Measurements from ENCODE around the gene NR3C2. TPM values are rescaled to one million over a fixed set of nuclear protein-coding genes. Genes with fewer than 3 reads are reported as not detected.
"Not testable (repeated sequence)": the region's sequence is repeated elsewhere in the genome, so short reads cannot be mapped to it uniquely, and the experiment has no call there.

NR3C2 gene
- total RNA-seq, 1 experiment from 2014 or later: 0.91 TPM

DNA sequence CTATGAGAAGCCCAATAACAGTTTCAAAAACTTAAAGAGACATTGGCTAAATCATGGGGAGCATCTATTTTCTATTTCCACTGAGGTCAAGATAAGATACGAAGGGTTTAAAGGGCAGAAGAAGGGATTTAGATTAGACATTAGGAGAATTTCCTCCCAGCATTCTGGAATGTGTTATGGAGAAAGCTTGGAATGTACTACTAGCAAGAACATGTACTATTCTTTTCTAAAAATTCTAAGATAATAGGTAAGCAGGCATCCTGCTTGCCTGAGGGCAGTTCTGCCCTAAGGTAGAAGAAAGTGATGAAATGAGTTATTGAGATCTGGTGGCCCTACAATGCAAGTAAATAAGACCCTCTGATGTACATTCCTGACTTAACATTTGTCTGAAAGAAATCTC lies 279.2 kb downstream of the NR3C2 start:
- in situ Hi-C loops (cut with HindIII; ENCODE audit: low pct_unique_long_range_greater_than_20kb, low sequenced_read_pairs): no loop called here
- no peak for DNase-seq (ENCODE audit: low read depth)

DNA sequence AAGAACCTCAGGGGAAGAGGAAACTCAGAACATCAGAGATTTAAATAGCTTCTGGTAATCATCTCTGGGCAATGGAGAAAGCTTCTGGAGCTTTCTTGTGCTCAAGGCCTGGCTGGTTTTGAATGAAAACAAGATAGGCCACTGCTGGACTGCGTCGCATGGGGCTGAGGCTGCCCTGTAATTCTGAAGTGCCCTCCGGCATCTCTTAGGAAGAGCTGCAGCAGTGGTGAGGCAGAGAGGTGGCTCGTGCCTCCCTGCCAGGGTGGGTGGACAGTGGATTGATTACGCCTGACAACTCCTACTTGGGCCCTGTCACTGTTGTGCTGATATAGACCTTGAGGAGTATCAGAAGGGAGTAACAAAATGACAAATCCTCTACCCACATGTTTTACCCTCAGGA lies 279.7 kb downstream of the NR3C2 start:
- in situ Hi-C loops (cut with HindIII; ENCODE audit: low pct_unique_long_range_greater_than_20kb, low sequenced_read_pairs): no loop called here

DNA sequence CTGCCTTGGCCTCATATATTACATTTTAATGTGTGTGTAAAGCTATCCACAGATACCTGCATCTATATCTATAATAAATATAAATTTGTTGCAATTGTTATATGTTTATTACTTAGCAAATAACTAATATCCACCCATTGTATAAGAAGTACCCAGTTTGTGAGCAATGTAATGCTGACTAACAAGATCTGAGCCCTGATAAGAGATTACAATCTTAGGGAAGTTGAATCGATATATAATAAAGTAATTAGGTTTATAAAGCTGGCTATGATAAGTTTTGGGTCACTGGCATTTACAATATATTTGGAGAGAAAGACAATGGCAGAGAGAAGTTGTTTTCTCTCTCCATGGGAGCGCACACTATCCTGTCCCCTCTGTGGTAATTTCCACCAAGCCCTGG lies 280.6 kb downstream of the NR3C2 start:
- in situ Hi-C loops (cut with HindIII; ENCODE audit: low pct_unique_long_range_greater_than_20kb, low sequenced_read_pairs): no loop called here
- no peak for DNase-seq (ENCODE audit: low read depth)

More for the DNA sequence above, 279.7 kb downstream of the NR3C2 start:
- no peak for DNase-seq (ENCODE audit: low read depth)

DNA sequence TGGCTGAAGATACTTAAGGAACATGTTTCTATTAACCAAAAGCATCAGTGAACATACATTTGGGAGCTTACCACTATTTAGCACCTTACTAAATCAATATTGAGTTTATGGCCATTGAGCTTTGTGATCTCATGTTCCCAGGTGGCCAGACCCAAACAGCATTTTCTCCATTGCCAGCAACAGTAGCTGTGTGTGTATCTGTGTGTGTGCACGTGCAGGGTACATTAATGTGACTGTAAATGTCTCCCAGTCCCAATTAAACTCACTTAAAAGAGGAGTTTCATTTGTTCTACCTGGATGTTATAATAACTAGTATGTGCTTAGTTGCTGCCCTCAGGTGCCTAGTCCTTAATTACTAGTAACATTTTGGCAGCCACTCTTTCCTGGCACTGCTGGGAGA lies 282.4 kb downstream of the NR3C2 start:
- DNase-seq (ENCODE audit: low read depth): no peak

DNA sequence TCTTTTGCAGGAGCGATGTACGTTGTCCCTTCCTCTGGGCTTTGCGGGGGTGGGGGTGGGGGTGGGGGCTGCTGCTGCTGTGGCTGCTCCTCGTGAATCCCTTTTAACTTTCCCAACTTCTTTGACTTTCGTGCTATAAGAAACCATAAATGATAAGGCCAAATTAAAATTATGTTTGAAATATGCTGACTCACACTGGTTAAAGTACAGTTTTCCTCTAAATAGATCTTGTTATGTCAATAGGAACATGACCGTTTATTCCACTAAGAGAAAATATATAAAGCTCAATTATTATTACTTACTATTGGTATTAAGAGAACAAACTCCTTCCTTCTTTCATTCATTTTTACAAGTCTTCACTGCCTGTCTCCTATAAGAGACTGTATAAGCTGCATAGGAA lies 287.4 kb downstream of the NR3C2 start:
- in situ Hi-C loops (cut with HindIII; ENCODE audit: low pct_unique_long_range_greater_than_20kb, low sequenced_read_pairs): no loop called here
- DNase-seq (ENCODE audit: low read depth): no peak

More for the DNA sequence above, 282.4 kb downstream of the NR3C2 start:
- in situ Hi-C loops (cut with HindIII; ENCODE audit: low pct_unique_long_range_greater_than_20kb, low sequenced_read_pairs): no loop called here

DNA sequence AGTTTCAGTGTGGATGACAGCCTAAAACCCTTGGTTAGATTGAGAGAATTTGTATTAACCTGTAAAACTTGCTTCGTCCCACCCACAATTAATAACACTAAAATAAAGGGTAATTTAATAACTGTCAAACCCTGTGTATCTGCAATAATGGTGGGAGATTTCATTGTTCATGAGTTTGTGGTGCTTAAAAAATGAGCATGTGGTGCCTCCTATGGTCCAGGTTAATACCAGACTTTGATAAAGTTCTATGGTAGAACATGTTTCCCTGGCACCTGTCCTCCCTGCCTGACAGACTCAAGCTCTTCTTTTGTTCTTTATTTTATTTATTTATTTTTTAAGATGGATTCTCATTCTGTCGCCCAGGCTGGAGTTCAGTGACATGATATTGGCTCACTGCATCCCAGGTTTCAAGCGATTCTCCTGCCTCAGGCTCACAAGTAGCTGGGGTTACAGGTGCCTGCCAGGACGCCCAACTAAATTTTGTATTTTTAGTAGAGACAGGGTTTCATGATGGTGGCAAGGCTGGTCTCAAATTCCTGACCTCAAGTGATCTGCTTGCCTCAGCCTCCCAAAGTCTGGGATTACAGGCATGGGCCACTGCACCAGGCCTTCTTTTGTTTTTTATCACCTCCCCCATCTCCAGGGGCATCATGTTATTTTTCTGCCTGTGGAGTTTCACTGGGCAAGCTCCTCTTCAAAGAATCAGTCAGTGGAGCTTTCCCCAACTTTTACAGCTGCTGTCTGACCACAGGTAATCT lies 289.2 kb downstream of the NR3C2 start:
- in situ Hi-C loops (cut with HindIII; ENCODE audit: low pct_unique_long_range_greater_than_20kb, low sequenced_read_pairs): no loop called here
- no peak for DNase-seq (ENCODE audit: low read depth)

DNA sequence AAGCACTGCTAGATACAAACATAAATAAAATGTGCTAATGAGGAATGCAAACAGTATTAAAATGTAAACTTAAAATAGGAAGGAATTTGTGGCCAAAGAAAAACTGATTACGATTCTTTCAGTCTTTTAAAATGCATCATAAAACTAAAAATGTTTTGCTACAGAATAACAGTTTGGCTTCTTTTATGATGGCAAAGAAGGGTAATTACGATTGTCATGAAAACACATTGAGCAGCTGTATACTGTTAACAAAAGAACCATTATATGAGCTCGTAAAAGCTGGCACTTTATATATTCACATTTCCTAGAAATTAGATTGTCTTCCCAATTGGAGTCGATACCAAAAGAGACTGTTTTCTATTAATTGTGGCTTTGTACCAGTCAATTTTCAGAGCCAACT lies 290.4 kb downstream of the NR3C2 start:
- in situ Hi-C loops (cut with HindIII; ENCODE audit: low pct_unique_long_range_greater_than_20kb, low sequenced_read_pairs): no loop called here

DNA sequence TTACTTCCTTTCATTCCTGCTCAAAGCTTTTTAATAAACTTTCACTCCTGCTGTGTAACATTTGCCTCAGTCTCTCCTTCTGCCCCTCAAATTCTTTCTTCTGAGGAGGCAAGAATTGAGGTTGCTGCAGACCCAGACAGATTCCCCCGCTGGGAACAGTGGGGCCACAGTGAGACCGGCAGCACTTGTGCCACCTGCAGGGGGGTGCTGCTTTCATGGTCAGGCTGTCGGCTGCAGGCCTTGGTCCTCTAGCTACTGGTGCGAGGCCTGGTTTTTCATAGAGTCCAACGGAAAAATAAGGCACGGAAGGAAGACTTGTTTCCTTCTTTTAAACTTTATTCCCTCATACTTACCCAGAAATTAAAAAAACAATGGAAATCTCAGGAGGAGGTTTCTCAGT lies 296.7 kb downstream of the NR3C2 start:
- in situ Hi-C loops (cut with HindIII; ENCODE audit: low pct_unique_long_range_greater_than_20kb, low sequenced_read_pairs): no loop called here
- DNase-seq (ENCODE audit: low read depth): no peak

More for the DNA sequence above, 290.4 kb downstream of the NR3C2 start:
- DNase-seq (ENCODE audit: low read depth): no peak

DNA sequence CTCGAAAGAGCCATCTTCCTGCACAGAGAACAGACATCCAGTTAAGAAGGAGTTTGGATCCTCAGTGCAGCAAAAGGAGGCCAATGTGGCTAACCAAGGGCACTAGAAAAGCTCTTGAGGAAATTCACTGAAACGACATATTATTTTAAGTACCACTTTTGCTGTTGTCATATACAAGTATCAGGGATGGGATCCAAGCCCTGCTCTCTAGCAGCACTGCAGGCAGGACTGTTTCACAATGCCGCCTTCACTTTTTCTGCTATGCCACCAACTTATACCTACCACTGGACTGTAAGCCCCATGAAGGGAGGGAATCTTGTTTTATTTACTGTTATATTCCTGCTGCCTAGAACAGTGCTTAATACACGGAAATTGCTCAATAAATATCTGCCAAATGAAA lies 299.0 kb downstream of the NR3C2 start:
- in situ Hi-C loops (cut with HindIII; ENCODE audit: low pct_unique_long_range_greater_than_20kb, low sequenced_read_pairs): no loop called here
- DNase-seq (ENCODE audit: low read depth): no peak

DNA sequence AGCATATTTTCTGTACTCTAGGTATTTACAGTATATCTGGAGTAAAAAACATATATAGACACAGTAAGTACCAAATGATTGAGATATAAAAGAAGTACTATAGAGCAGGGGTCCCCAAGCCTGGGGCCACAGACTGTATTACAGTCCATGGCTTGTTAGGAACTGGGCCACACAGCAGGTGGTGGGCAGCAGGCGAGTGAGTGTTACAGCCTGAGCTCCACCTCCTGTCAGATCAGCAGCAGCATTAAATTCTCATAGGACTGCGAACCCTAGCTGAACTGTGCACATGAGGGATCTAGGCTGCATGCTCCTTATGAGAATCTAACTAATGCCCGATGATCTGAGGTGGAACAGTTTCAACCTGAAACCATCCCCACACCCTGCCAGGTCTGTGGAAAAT lies 300.7 kb downstream of the NR3C2 start:
- in situ Hi-C loops (cut with HindIII; ENCODE audit: low pct_unique_long_range_greater_than_20kb, low sequenced_read_pairs): no loop called here
- no peak for DNase-seq (ENCODE audit: low read depth)

DNA sequence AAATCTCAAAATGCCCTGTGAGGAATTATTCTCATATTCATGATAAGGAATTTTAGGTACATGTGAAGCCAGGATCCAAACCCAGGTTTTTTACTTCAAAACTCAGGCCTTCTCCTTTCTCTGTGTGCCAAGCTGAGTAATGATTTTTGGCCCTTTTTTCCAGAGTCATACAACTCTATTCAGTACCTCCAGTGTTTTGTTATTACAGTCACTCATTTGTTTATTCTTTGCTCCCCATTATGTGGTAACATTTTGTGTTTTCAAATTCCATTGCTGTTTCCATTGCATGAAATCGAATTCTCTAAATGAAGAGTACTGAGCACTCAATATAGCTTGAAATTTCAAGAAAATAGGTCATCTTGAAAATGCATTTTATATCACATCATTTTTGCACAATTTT lies 315.4 kb downstream of the NR3C2 start:
- in situ Hi-C loops (cut with HindIII; ENCODE audit: low pct_unique_long_range_greater_than_20kb, low sequenced_read_pairs): no loop called here
- DNase-seq (ENCODE audit: low read depth): no peak

DNA sequence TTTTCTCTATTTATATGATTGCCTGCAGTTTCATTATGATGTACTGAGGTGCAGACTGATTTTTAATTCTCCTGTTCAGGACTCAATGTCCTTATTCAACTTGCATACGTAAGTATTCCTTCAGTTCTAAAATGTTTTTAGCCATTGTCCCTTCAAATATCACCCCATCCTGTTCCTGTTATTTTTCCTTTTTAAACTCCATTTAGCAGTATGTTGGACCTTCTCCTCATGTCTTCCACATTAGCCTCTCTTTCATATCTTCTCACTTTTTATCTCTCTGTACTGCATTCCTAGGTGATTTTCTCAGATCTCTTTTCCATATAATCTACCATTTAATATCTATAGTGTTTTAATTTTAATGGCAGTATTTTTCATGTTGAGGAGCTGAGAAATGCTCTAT lies 317.7 kb downstream of the NR3C2 start:
- no peak for DNase-seq (ENCODE audit: low read depth)

DNA sequence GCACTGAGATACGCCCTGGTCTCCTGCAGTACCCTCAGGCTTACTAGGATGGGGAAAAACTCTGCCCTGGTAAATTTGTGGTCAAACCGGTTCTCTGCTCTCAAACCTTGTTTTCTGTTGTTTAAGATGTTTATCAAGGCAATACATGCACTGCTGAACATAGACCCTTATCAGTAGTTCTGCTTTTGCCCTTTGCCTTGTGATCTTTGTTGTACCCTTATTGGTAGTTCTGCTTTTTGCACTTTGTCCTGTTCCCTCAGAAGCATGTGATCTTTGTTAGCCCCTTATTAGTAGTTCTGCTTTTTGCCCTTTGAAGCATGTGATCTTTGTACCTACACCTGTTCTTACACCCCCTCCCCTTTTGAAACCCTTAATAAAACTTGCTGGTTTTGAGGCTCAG lies 319.1 kb downstream of the NR3C2 start:
- in situ Hi-C loops (cut with HindIII; ENCODE audit: low pct_unique_long_range_greater_than_20kb, low sequenced_read_pairs); DNase-seq (ENCODE audit: low read depth): not testable (repeated sequence)

More for the DNA sequence above, 317.7 kb downstream of the NR3C2 start:
- in situ Hi-C loops (cut with HindIII; ENCODE audit: low pct_unique_long_range_greater_than_20kb, low sequenced_read_pairs): no loop called here

DNA sequence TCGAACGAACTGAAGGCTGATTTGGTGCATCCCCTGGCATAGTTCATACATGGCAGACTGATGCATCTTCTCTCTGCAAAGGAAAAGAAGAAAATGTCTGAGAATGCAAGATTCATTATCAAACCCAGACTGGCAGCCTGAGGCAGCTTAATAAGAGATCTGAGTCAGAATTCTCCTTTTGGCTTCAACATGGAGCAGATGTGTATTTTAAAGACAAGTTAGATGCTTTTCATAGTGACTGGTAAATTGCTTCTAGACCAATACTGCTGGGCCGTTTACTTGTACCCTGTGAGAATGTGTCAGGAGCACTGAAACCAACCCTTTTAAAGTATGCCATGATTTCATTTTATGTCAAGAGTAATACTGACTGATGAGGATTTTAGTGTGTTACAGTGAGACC lies 322.0 kb downstream of the NR3C2 start:
- in situ Hi-C loops (cut with HindIII; ENCODE audit: low pct_unique_long_range_greater_than_20kb, low sequenced_read_pairs): no loop called here

DNA sequence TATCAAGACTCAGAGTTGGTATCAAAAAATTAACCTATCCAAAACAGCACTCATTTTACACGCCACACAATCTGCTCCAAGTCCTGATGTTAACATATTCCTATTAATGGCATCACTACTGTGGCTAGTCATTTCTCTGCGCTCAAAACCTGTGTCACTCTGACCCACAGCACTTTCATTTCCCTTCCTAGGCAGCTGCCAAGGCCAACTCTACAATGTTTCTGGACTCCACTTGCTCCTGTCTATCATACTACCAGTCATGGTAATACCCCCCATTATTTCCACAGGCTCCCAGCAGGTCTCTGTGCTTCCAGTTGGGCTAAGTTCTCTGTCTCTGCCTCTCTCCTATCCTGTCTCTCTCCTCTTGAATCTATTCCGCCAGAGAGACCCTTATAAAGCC lies 323.6 kb downstream of the NR3C2 start:
- no peak for DNase-seq (ENCODE audit: low read depth)
- in situ Hi-C loops (cut with HindIII; ENCODE audit: low pct_unique_long_range_greater_than_20kb, low sequenced_read_pairs): no loop called here

More for the DNA sequence above, 322.0 kb downstream of the NR3C2 start:
- DNase-seq (ENCODE audit: low read depth): no peak

DNA sequence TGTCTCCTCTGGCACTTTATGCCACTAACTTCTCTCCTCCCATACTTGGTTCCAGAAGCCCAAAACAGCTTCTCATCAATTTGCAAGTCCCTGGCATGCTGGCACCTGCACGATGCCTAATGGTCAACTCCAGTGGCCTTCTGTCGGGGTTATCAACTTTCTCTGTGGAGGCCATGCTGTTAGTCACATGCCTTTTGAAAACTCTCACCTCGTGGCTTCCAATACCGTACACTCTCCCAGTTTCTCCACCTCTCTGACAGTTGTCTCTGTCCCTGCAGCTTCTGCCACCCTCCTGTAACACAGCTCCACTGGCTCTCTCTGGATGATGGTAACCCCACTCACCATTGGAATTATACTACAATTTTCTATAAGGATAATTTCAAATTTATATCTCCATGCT lies 324.0 kb downstream of the NR3C2 start:
- in situ Hi-C loops (cut with HindIII; ENCODE audit: low pct_unique_long_range_greater_than_20kb, low sequenced_read_pairs): no loop called here
- DNase-seq (ENCODE audit: low read depth): no peak

DNA sequence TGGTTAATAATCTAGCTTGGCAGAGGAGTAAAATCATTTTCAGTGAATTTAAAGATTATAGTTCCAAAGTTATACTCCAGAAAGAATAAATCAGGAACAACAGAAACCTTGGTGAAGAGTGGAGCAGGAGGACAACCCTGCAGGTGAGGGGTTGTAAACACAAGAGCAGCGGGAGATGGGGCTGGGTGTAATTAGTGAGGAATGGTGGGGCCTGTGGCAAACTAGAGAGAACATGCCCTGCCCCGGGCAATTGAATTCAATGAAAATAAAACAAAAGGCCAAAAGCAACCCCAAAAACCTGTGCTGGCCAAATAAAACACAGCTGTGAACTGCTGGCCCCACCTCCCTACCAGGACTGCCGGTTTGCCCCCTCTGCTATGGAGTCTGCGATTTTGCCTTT lies 325.2 kb downstream of the NR3C2 start:
- DNase-seq (ENCODE audit: low read depth): no peak
- in situ Hi-C loops (cut with HindIII; ENCODE audit: low pct_unique_long_range_greater_than_20kb, low sequenced_read_pairs): no loop called here

DNA sequence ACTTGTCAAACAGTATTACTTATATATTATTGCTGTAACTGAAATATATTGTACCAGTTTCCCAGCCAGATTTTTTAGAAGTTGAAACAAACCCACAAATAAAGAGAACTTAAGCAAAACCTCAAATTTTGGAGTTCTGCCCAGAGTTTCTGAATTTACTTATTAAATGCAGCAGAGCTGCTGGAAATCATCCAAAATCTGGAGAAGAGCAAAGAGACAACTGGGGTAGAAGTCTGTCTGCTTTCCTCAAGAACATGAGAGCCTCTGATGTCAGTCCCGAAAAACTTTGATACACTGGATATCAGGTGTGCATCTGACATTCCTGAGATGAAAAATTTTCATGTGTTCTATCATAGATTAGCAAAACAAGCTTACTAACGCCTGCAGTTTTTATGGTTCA lies 325.9 kb downstream of the NR3C2 start:
- in situ Hi-C loops (cut with HindIII; ENCODE audit: low pct_unique_long_range_greater_than_20kb, low sequenced_read_pairs): no loop called here
- DNase-seq (ENCODE audit: low read depth): no peak

DNA sequence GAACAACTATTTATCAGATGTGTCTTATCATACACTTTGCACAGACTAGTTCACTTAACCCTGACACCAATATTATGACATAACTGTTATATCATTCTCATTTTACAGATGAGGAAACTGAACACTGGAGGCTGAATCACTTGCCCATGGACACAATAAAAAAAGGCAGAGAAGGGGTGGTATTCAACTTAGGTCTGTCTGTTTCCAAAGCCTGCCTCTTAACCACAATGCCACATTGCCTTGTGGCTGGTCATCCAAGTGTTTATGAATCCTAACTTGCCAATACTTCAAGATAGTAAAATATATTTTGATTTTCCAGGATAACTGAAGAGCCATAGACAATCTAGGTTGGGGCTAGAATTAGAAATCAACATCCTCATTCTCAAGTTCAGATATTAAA lies 327.8 kb downstream of the NR3C2 start:
- in situ Hi-C loops (cut with HindIII; ENCODE audit: low pct_unique_long_range_greater_than_20kb, low sequenced_read_pairs): no loop called here
- no peak for DNase-seq (ENCODE audit: low read depth)

DNA sequence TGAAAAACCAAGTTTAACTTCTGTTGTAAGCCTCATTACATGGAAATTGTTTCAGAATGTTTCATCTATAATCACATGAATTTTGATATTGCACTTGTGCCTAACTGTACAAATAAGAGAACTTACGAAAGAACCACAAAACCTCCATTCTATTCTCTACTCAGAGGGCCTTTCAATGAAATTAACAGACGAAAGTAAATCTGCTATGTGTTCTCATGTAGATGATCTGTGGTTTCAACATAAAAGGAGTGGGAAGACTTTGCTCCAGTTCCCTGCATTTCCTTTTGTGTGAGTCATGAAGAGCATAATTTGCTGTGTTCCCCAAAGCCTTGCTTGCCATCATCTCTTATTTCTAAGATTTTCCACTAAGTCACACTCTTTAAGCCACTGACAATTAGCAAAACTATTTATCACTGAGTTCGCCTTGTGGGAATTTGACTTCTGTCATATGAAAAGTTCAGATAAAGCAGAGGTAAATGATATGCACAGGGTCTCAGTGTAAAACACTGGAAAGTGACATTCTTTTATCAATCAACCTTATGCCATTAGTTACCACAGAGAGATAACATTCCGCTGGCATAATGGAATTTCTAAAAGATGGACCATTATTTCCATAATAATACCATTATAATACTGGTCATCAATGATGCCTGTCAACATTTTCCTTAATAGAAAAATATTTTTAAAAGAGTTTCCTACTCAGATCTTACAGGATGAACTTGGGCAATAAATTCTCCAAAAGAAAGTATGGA lies 329.8 kb downstream of the NR3C2 start:
- DNase-seq (ENCODE audit: low read depth): no peak
- in situ Hi-C loops (cut with HindIII; ENCODE audit: low pct_unique_long_range_greater_than_20kb, low sequenced_read_pairs): no loop called here

All from Caki2 (cell line).